ENCODE results near the gene CMKLR1. TPM values are rescaled to one million over a fixed set of nuclear protein-coding genes. Genes with fewer than 3 reads are reported as not detected.

CMKLR1 gene
- total RNA-seq, 1 experiment from 2014 or later, result 0.15 TPM

- no peak for TF ChIP-seq TCF7L2 (IDR thresholded peaks at IDR 0.05; ENCODE audit: borderline replicate concordance, extremely low read depth, insufficient read depth, insufficient read length)
- TF ChIP-seq CEBPB (IDR thresholded peaks at IDR 0.05; ENCODE audit: low read depth), result no peak
- TF ChIP-seq ZBTB33 (IDR thresholded peaks at IDR 0.05; ENCODE audit: extremely low read depth, insufficient replicate concordance, low read length), result no peak
- no peak for TF ChIP-seq YY1 (IDR thresholded peaks at IDR 0.05; ENCODE audit: extremely low read depth, insufficient replicate concordance, low read depth, low read length)
- TF ChIP-seq SP1 (IDR thresholded peaks at IDR 0.05; ENCODE audit: low read depth), result no peak
Measured at GRCh38 chr12:108317308-108318234, 21.5 kb downstream of the CMKLR1 start (continued).

GRCh38 chr12:108316176-108317086 lies 22.7 kb downstream of the CMKLR1 start:
- Histone ChIP-seq H3K9me2 (ENCODE audit: insufficient read depth) (no peaks in the 10 kb centered on the region), H3K27me3 (ENCODE audit: insufficient read depth, low read length) (peaks cover 12% of the 10 kb centered on the region), H3K9me3 (ENCODE audit: control insufficient read depth in 1 of 2, insufficient read depth in 1 of 2, low read depth in 1 of 2, low read length in 2 of 2) (no peaks in the 10 kb centered on the region), H3K4me3 (replicated peaks in 1 of 2; ENCODE audit: low read depth in 1 of 2, low read length in 2 of 2) (no peak overlapping the region), H4K20me1 (ENCODE audit: insufficient read depth) (no peaks in the 10 kb centered on the region), H3K27ac (ENCODE audit: low read depth, low read length) (no peak overlapping the region), H3K4me2 (ENCODE audit: low read length) (no peak overlapping the region), H2AFZ (ENCODE audit: low read depth, low read length, poor library complexity, severe bottlenecking) (no peak overlapping the region), H3K4me1 (ENCODE audit: control insufficient read depth in 1 of 2, insufficient read depth in 2 of 2, low read length in 2 of 2) (no peaks in the 10 kb centered on the region), H3K36me3 (ENCODE audit: control insufficient read depth in 1 of 2, insufficient read depth in 2 of 2, low read length in 2 of 2) (no peaks in the 10 kb centered on the region), H3K9ac (ENCODE audit: low read length) (no peak overlapping the region), H3K79me2 (ENCODE audit: insufficient read depth, low read length) (no peaks in the 10 kb centered on the region)
- TF ChIP-seq EZH2phosphoT487 (IDR thresholded peaks at IDR 0.05; ENCODE audit: borderline replicate concordance) (no peak), JUND (IDR thresholded peaks at IDR 0.05) (no peak), EZH2 (IDR thresholded peaks at IDR 0.05) (no peak), ZFX (IDR thresholded peaks at IDR 0.05) (no peak)
- RAD21 ChIA-PET (ENCODE audit: low non-redundant PET in 1 of 2, low total read pairs in 2 of 2, uncharacterized antibody in 2 of 2, unreplicated experiment in 2 of 2), result no interaction called here
- intact Hi-C loops (cut with micrococcal nuclease), result no loop called here
- POLR2A ChIA-PET, result no interaction called here
- ATAC-seq, result no peak
- no peak for DNase-seq (ENCODE audit: low read depth, low spot score)
- CTCF ChIA-PET, result no interaction called here
- no TSS peak for BruUV-seq (replicated peaks)
